SU-DHL-6 (cell line): Measurements from ENCODE around the gene PRKCD.

Experiments
- H2AFZ ChIP-seq: fragments of 200-600 bp; sonication (generic); 2 replicates; pipeline ENCODE4 v1.6.1; 2014; ENCODE audit warnings: low read depth, mild to moderate bottlenecking, moderate library complexity, mixed read lengths, antibody characterized with exemption, low read length; ENCODE audit not compliant: severe bottlenecking
- H3F3A ChIP-seq: fragments of 200-600 bp; shearing (Covaris generic); 2 replicates; pipeline ENCODE4 v1.6.0; 2016; ENCODE audit warnings: antibody characterized with exemption, mild to moderate bottlenecking; ENCODE audit not compliant: insufficient read depth
- H3K27ac ChIP-seq: fragments of 200-600 bp; sonication (generic); 2 replicates; pipeline ENCODE4 v1.5.1; 2016; ENCODE audit warnings: low read depth, mild to moderate bottlenecking, low read length, moderate library complexity, mixed read lengths
- H3K27me3 ChIP-seq: fragments of 200-600 bp; sonication (generic), shearing (Covaris generic); 2 replicates; pipeline ENCODE4 v1.6.0; 2014; ENCODE audit warnings: mild to moderate bottlenecking, low read length
- H3K36me3 ChIP-seq: fragments of 200-600 bp; sonication (generic); 2 replicates; pipeline ENCODE4 v1.6.1; 2014; ENCODE audit warnings: mild to moderate bottlenecking, low read length, mixed read lengths
- H3K4me2 ChIP-seq: fragments of 300-600, 200-600 bp; shearing (Covaris generic), sonication (generic); 2 replicates; pipeline ENCODE4 v1.6.0; 2014; ENCODE audit warnings: low read length, low read depth, mild to moderate bottlenecking; ENCODE audit not compliant: poor library complexity, severe bottlenecking
- H3K4me3 ChIP-seq: fragments of 200-600 bp; sonication (generic); 2 replicates; pipeline ENCODE4 v1.5.1; 2014; ENCODE audit warnings: antibody characterized with exemption, low read length, mild to moderate bottlenecking, mixed read lengths; ENCODE audit not compliant: insufficient read depth, poor library complexity, severe bottlenecking
- H3K79me2 ChIP-seq: fragments of 200-600 bp; sonication (generic); 2 replicates; pipeline ENCODE4 v1.6.1; 2014; ENCODE audit warnings: mild to moderate bottlenecking, low read length, moderate library complexity; ENCODE audit not compliant: insufficient read depth
- H3K9ac ChIP-seq: fragments of 200-600 bp; sonication (generic); 2 replicates; pipeline ENCODE4 v1.7.0; 2014; ENCODE audit warnings: mild to moderate bottlenecking, low read length
- H3K9me2 ChIP-seq: fragments of 200-600 bp; sonication (generic); replicated peaks from 2 replicates; pipeline ENCODE4 v1.6.1; 2014; ENCODE audit warnings: low read length; ENCODE audit not compliant: insufficient read depth
- H3K9me3 ChIP-seq: fragments of 200-600 bp; sonication (generic); 2 replicates; pipeline ENCODE4 v1.6.1; 2014; ENCODE audit warnings: low read length, mixed read lengths; ENCODE audit not compliant: insufficient read depth
- H4K20me1 ChIP-seq: fragments of 200-600 bp; sonication (generic); 2 replicates; pipeline ENCODE4 v1.6.1; 2014; ENCODE audit warnings: low read depth, mild to moderate bottlenecking, antibody characterized with exemption, low read length, moderate library complexity, mixed read lengths
- CTCF ChIP-seq: fragments of 200-600 bp; sonication (generic); IDR thresholded peaks from one replicate; pipeline ENCODE4 v1.5.1; 2017; ENCODE audit warnings: antibody characterized with exemption, mild to moderate bottlenecking, low read length, moderate library complexity; ENCODE audit not compliant: insufficient read depth, poor library complexity, severe bottlenecking
- EZH2phosphoT487 ChIP-seq: fragments of 200-600 bp; sonication (generic), shearing (Covaris generic); conservative IDR thresholded peaks from 2 replicates; pipeline ENCODE4 v1.6.1; 2018; ENCODE audit warnings: mild to moderate bottlenecking, antibody characterized with exemption, low read length, moderate library complexity, mixed read lengths

Gene PRKCD

GRCh38 chr3:53114011-53114400 is 47.0 kb upstream of the PRKCD start:
- Histone ChIP-seq H3K27ac (no peak overlapping the region), H3K4me2 (no peak overlapping the region), H2AFZ (no peak overlapping the region), H3K79me2 (no peaks in the 10 kb centered on the region), H3K9me2 (no peaks in the 10 kb centered on the region), H3K27me3 (no peaks in the 10 kb centered on the region), H3K4me3 (no peak overlapping the region), H3K9ac (no peak overlapping the region), H3F3A (no peaks in the 10 kb centered on the region), H3K9me3 (no peaks in the 10 kb centered on the region), H3K36me3 (no peaks in the 10 kb centered on the region; the same call in 1 of the 2 replicates), H4K20me1 (no peaks in the 10 kb centered on the region)
- TF ChIP-seq CTCF (peak; percentile 74), EZH2phosphoT487 (no peak)

GRCh38 chr3:53114412-53115074 is 46.5 kb upstream of the PRKCD start:
- Histone ChIP-seq H3K27ac (no peak overlapping the region), H3K4me3 (no peak overlapping the region), H3K9me3 (no peaks in the 10 kb centered on the region), H3F3A (no peaks in the 10 kb centered on the region), H3K27me3 (no peaks in the 10 kb centered on the region), H3K36me3 (peaks cover 3% of the 10 kb centered on the region; the same call in 1 of the 2 replicates), H3K79me2 (no peaks in the 10 kb centered on the region), H2AFZ (no peak overlapping the region), H3K4me2 (no peak overlapping the region), H3K9ac (no peak overlapping the region), H4K20me1 (no peaks in the 10 kb centered on the region), H3K9me2 (no peaks in the 10 kb centered on the region)
- TF ChIP-seq EZH2phosphoT487 = no peak

- Histone ChIP-seq H3K4me3 (no peak overlapping the region), H2AFZ (no peak overlapping the region), H3K4me2 (no peak overlapping the region), H3F3A (no peaks in the 10 kb centered on the region), H3K79me2 (no peaks in the 10 kb centered on the region), H3K9ac (no peak overlapping the region), H3K36me3 (peaks cover 10% of the 10 kb centered on the region; the same call in 1 of the 2 replicates), H3K27me3 (no peaks in the 10 kb centered on the region), H4K20me1 (no peaks in the 10 kb centered on the region), H3K9me2 (no peaks in the 10 kb centered on the region), H3K27ac (no peak overlapping the region), H3K9me3 (no peaks in the 10 kb centered on the region)
- TF ChIP-seq EZH2phosphoT487 (no peak), CTCF (no peak)
Measured at GRCh38 chr3:53116956-53117355, 44.1 kb upstream of the PRKCD start.

GRCh38 chr3:53120336-53120735 is 40.7 kb upstream of the PRKCD start:
- Histone ChIP-seq H3F3A (no peaks in the 10 kb centered on the region), H3K79me2 (no peaks in the 10 kb centered on the region), H3K27me3 (no peaks in the 10 kb centered on the region), H3K4me3 (no peak overlapping the region), H3K9me3 (no peaks in the 10 kb centered on the region), H3K4me2 (no peak overlapping the region), H2AFZ (no peak overlapping the region), H3K9ac (no peak overlapping the region), H4K20me1 (no peaks in the 10 kb centered on the region), H3K9me2 (no peaks in the 10 kb centered on the region), H3K27ac (no peak overlapping the region), H3K36me3 (peaks cover 15% of the 10 kb centered on the region; the same call in 1 of the 2 replicates)
- no peak for TF ChIP-seq CTCF
- no peak for TF ChIP-seq EZH2phosphoT487
